Measurements from ENCODE around the gene KCNMA1. TPM values are rescaled to one million over a fixed set of nuclear protein-coding genes. Genes with fewer than 3 reads are reported as not detected.

Gene KCNMA1
- total RNA-seq, 2 donors from 2014 or later: 168 to 188 TPM

GRCh38 chr10:77566236-77566635, 71.4 kb downstream of the KCNMA1 start:
- H3K27me3 ChIP-seq (replicated peaks; ENCODE audit: insufficient read depth): no peaks in the 10 kb centered on the region
- H3K36me3 ChIP-seq: no peaks in the 10 kb centered on the region
- H3K4me3 ChIP-seq: no peak overlapping the region
- TF ChIP-seq CTCF (IDR thresholded peaks at IDR 0.05): no peak
- H3K9me3 ChIP-seq: no peaks in the 10 kb centered on the region
- ATAC-seq (ENCODE audit: insufficient number of reproducible peaks, low FRiP score, low read depth): no peak
- no peak for DNase-seq (ENCODE audit: low spot score)
- peak overlapping the region; percentile 62 to 79 for H3K27ac ChIP-seq
- H3K4me1 ChIP-seq (ENCODE audit: control insufficient read depth in 1 of 2, low read depth in 2 of 2): peaks cover 55 to 70% of the 10 kb centered on the region in 2 donors

- Histone ChIP-seq H3K27ac (peak overlapping the region; percentile 70 to 79), H3K27me3 (replicated peaks; ENCODE audit: insufficient read depth) (no peaks in the 10 kb centered on the region), H3K9me3 (no peaks in the 10 kb centered on the region), H3K4me1 (ENCODE audit: control insufficient read depth in 1 of 2, low read depth in 2 of 2) (peaks cover 54 to 71% of the 10 kb centered on the region in 2 donors), H3K36me3 (no peaks in the 10 kb centered on the region), H3K4me3 (no peak overlapping the region)
- no peak for TF ChIP-seq CTCF (IDR thresholded peaks at IDR 0.05)
- no peak for ATAC-seq (ENCODE audit: insufficient number of reproducible peaks, low FRiP score, low read depth)
- DNase-seq (ENCODE audit: low spot score): no peak
These were observed 72.0 kb downstream of the KCNMA1 start for GRCh38 chr10:77565590-77566023.

GRCh38 chr10:77564731-77565589, 72.6 kb downstream of the KCNMA1 start:
- DNase-seq (ENCODE audit: low spot score): no peak
- H3K9me3 ChIP-seq: no peaks in the 10 kb centered on the region
- no peaks in the 10 kb centered on the region for H3K36me3 ChIP-seq
- H3K27me3 ChIP-seq (replicated peaks; ENCODE audit: insufficient read depth): no peaks in the 10 kb centered on the region
- peak overlapping the region; percentile 70 to 79 for H3K27ac ChIP-seq
- H3K4me1 ChIP-seq (ENCODE audit: control insufficient read depth in 1 of 2, low read depth in 2 of 2): peaks cover 54 to 77% of the 10 kb centered on the region in 2 donors
- ATAC-seq (ENCODE audit: insufficient number of reproducible peaks, low FRiP score, low read depth): no peak
- no peak for TF ChIP-seq CTCF (IDR thresholded peaks at IDR 0.05)
- H3K4me3 ChIP-seq: no peak overlapping the region

GRCh38 chr10:77563638-77564270, 73.9 kb downstream of the KCNMA1 start:
- no peak for ATAC-seq (ENCODE audit: insufficient number of reproducible peaks, low FRiP score, low read depth)
- no peak for TF ChIP-seq CTCF (IDR thresholded peaks at IDR 0.05)

GRCh38 chr10:77562742-77563141, 74.9 kb downstream of the KCNMA1 start:
- peak overlapping the region; percentile 72 to 79 for H3K27ac ChIP-seq
- no peaks in the 10 kb centered on the region for H3K27me3 ChIP-seq (replicated peaks; ENCODE audit: insufficient read depth)
- peak overlapping the region; percentile 24 for H3K4me3 ChIP-seq
- DNase-seq (ENCODE audit: low spot score) (no peak), ATAC-seq (ENCODE audit: insufficient number of reproducible peaks, low FRiP score, low read depth) (no peak)
- peaks cover 58 to 98% of the 10 kb centered on the region in 2 donors for H3K4me1 ChIP-seq (ENCODE audit: control insufficient read depth in 1 of 2, low read depth in 2 of 2)
- TF ChIP-seq CTCF (IDR thresholded peaks at IDR 0.05): no peak
- no peaks in the 10 kb centered on the region for H3K9me3 ChIP-seq
- H3K36me3 ChIP-seq: no peaks in the 10 kb centered on the region

More at GRCh38 chr10:77563638-77564270, 73.9 kb downstream of the KCNMA1 start:
- no peak for DNase-seq (ENCODE audit: low spot score)
- peak overlapping the region; percentile 70 to 79 for H3K27ac ChIP-seq
- no peak overlapping the region for H3K4me3 ChIP-seq
- no peaks in the 10 kb centered on the region for H3K9me3 ChIP-seq
- H3K36me3 ChIP-seq: no peaks in the 10 kb centered on the region
- H3K4me1 ChIP-seq (ENCODE audit: control insufficient read depth in 1 of 2, low read depth in 2 of 2): peaks cover 54 to 89% of the 10 kb centered on the region in 2 donors
- H3K27me3 ChIP-seq (replicated peaks; ENCODE audit: insufficient read depth): no peaks in the 10 kb centered on the region
